Testis (tissue), 2 donors: ENCODE measurements around the gene CEACAM18.

ENCODE experiments used
- POLR2A ChIP-seq: fragments of 450-650 bp; IDR thresholded peaks from one replicate; pipeline ENCODE4 v1.6.1; 2017; ENCODE audit warnings: antibody characterized with exemption, mild to moderate bottlenecking, moderate library complexity
- TF ChIP-seq, protein P1 (sequence below), 3 experiments: fragments of 450-650 bp in 2 of 3; fragments of 200-600 bp in 1 of 3; sonication (generic) in 1 of 3; IDR thresholded peaks; one replicate each; pipeline ENCODE4 v1.5.1; 2016 to 2019; ENCODE audit warnings: antibody characterized with exemption in 3 of 3, mild to moderate bottlenecking in 2 of 3, moderate library complexity in 1 of 3

DNA sequence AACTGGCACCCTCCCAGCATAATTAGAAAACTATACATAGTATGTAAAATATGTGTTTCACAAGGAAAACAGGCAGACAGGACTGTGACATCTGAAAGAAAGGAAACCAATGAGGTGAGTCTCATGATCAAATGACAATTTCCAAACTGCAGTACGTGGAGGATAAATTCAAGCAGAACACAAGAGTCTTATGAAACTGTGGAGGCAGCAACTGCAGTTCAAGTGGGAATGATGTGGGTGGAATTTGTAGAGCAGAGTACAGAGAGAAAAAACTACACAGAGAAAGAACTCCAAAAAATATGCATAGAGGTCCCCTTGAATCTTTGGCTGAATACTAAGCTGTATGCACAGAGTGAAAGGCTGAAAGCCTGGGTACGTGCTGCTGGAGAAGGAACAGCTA lies 43.4 kb downstream of the CEACAM18 start:
- TF ChIP-seq, protein P1, sequence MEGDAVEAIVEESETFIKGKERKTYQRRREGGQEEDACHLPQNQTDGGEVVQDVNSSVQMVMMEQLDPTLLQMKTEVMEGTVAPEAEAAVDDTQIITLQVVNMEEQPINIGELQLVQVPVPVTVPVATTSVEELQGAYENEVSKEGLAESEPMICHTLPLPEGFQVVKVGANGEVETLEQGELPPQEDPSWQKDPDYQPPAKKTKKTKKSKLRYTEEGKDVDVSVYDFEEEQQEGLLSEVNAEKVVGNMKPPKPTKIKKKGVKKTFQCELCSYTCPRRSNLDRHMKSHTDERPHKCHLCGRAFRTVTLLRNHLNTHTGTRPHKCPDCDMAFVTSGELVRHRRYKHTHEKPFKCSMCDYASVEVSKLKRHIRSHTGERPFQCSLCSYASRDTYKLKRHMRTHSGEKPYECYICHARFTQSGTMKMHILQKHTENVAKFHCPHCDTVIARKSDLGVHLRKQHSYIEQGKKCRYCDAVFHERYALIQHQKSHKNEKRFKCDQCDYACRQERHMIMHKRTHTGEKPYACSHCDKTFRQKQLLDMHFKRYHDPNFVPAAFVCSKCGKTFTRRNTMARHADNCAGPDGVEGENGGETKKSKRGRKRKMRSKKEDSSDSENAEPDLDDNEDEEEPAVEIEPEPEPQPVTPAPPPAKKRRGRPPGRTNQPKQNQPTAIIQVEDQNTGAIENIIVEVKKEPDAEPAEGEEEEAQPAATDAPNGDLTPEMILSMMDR (IDR thresholded peaks at IDR 0.05): no peak
- TF ChIP-seq POLR2A: no peak
